Measurements from ENCODE around the gene ISCA2.
"Not testable (repeated sequence)": the region's sequence is repeated elsewhere in the genome, so short reads cannot be mapped to it uniquely, and the experiment has no call there.

Gene ISCA2

DNA sequence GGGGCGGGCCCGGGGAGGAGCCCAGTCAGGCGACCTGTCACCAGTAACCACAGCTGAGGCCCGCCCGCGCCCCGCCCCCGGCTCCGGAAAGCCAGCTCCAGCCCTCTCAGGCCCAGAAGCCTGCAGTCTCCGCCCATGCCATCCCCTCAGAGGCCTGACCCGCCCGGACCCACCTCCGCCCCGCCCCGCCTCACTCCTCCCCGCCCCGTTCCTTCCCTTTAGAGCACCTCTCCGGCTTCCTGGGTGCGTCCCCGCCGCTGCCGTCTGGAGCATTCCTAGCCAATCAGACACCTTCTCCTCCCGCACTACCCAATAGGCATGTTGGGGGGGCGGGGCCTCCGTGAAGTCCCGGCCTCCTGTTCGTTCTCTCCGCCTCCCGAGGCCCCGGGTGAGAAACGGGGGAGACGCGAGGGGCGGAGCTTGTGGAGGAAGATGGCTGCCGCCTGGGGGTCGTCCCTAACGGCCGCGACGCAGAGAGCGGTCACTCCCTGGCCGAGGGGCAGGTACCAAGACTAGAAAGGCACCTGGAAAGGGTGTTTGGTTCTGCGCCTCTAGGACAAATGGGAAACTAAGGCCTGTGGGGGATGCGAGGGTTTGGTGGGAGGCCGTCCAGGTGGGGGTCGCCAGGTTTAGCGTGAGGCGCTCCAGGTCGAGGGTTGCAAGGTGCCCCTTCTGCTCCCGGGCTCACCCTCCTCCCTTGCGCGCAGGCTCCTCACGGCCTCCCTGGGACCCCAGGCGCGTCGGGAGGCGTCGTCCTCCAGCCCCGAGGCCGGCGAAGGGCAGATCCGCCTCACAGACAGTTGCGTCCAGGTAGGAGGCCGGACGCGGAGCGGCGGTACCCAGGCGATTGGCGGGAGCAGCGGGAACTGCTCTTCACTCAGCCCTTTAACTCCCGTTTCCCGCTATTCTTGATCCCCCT lies at the start of gene ISCA2:
TSS of gene ISCA2 (plus strand) at position 423 of the 919 bp plus-strand sequence. CDS start at position 433, 10 bp downstream.
- DNase-seq (ENCODE audit: low read depth) = peak; percentile 99
- TF ChIP-seq CTCF (IDR thresholded peaks at IDR 0.05; ENCODE audit: low read depth, low read length) (no peak), MYC (IDR thresholded peaks at IDR 0.05; ENCODE audit: low read depth, low read length) (no peak), POLR2A (IDR thresholded peaks at IDR 0.05; ENCODE audit: extremely low read depth, insufficient read length) (peak; percentile 85)
- TF ChIP-seq, protein P1, sequence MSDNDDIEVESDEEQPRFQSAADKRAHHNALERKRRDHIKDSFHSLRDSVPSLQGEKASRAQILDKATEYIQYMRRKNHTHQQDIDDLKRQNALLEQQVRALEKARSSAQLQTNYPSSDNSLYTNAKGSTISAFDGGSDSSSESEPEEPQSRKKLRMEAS (IDR thresholded peaks at IDR 0.05; ENCODE audit: low read depth, low read length) = no peak
- peak within 1 kb of the TSS; percentile 88 for H3K4me3 ChIP-seq (ENCODE audit: low read depth, low read length)

DNA sequence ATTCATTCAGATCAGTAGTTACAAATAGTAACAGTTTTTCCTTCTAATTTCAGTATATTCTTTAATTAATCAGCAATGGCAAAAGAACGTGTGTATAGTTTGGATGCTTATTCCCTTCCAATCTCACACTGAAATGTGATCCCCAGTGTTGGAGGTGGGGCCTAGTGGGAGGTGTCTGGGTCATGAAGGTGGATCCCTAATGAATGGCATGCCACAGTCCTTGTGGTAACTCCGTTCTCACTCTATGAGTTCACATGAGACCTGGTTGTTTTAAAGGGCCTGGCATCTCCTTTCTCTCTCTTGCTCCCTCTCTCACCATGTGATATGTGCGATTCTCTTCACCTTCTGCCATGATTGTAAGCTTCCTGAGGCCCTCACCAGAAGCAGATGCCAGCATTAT lies 48.7 kb upstream of the ISCA2 start:
- no peak overlapping the region for H3K4me3 ChIP-seq (ENCODE audit: low read depth, low read length)
- TF ChIP-seq POLR2A (IDR thresholded peaks at IDR 0.05; ENCODE audit: extremely low read depth, insufficient read length) = no peak
- TF ChIP-seq, protein P1 (IDR thresholded peaks at IDR 0.05; ENCODE audit: low read depth, low read length) = no peak
- TF ChIP-seq MYC (IDR thresholded peaks at IDR 0.05; ENCODE audit: low read depth, low read length) = no peak
- TF ChIP-seq CTCF (IDR thresholded peaks at IDR 0.05; ENCODE audit: low read depth, low read length) = no peak
- no peak for DNase-seq (ENCODE audit: low read depth)

GRCh38 chr14:74454397-74454796 lies 39.2 kb upstream of the ISCA2 start:
- not testable (repeated sequence) for H3K4me3 ChIP-seq (ENCODE audit: low read depth, low read length); DNase-seq (ENCODE audit: low read depth)

GRCh38 chr14:74456684-74457564 lies 36.6 kb upstream of the ISCA2 start:
- TF ChIP-seq CTCF (IDR thresholded peaks at IDR 0.05; ENCODE audit: low read depth, low read length) (no peak), POLR2A (IDR thresholded peaks at IDR 0.05; ENCODE audit: extremely low read depth, insufficient read length) (no peak), MYC (IDR thresholded peaks at IDR 0.05; ENCODE audit: low read depth, low read length) (no peak)
- TF ChIP-seq, protein P1 (IDR thresholded peaks at IDR 0.05; ENCODE audit: low read depth, low read length) = no peak
- no peak for DNase-seq (ENCODE audit: low read depth)
- no peak overlapping the region for H3K4me3 ChIP-seq (ENCODE audit: low read depth, low read length)

- DNase-seq (ENCODE audit: low read depth) = no peak
- TF ChIP-seq CTCF (IDR thresholded peaks at IDR 0.05; ENCODE audit: low read depth, low read length) (no peak), MYC (IDR thresholded peaks at IDR 0.05; ENCODE audit: low read depth, low read length) (no peak), POLR2A (IDR thresholded peaks at IDR 0.05; ENCODE audit: extremely low read depth, insufficient read length) (no peak)
- TF ChIP-seq, protein P1 (IDR thresholded peaks at IDR 0.05; ENCODE audit: low read depth, low read length) = no peak
- H3K4me3 ChIP-seq (ENCODE audit: low read depth, low read length) = no peak overlapping the region
Measured at GRCh38 chr14:74457565-74457895, 36.0 kb upstream of the ISCA2 start.
